Right lobe of liver (tissue), 6 donors: ENCODE data around the gene KIAA2012. TPM values are rescaled to one million over a fixed set of nuclear protein-coding genes. Genes with fewer than 3 reads are reported as not detected.

ENCODE experiments used
- ATAC-seq, 4 donors: fragments of 200-7000 bp; cut with Tn5 transposase; one replicate each; pipeline ENCODE4 v1.9.1; 2020; ENCODE audit warnings: mild to moderate bottlenecking in 4 of 4, moderate library complexity in 4 of 4
- DNase-seq, 3 donors: peaks; one replicate each; pipeline ENCODE4 v3.0.0-alpha.2; 2020
- H3K27ac ChIP-seq, 3 donors: fragments of 200-600 bp; one replicate each; pipeline ENCODE4 v1.8.0; 2022
- H3K27me3 ChIP-seq, 2 donors: fragments of 200-600 bp; one replicate each; pipeline ENCODE4 v1.8.0; 2022
- H3K36me3 ChIP-seq, 4 donors: fragments of 200-600 bp; sonication (generic) in 1 of 4; one replicate each; pipeline versions ENCODE4 v1.5.1 to v1.8.0; 2017 to 2022; ENCODE audit warnings: control low read depth in 1 of 4
- H3K4me1 ChIP-seq, 4 donors: fragments of 200-600 bp; sonication (generic) in 1 of 4; one replicate each; pipeline versions ENCODE4 v1.5.1 to v1.8.0; 2017 to 2022; ENCODE audit warnings: control low read depth in 1 of 4
- H3K4me3 ChIP-seq, 3 donors: fragments of 200-600 bp; one replicate each; pipeline ENCODE4 v1.8.0; 2022
- H3K9me3 ChIP-seq, 4 donors: fragments of 200-600 bp; sonication (generic) in 1 of 4; one replicate each; pipeline versions ENCODE4 v1.5.1 to v1.8.0; 2017 to 2022; ENCODE audit warnings: control low read depth in 1 of 4
- POLR2A ChIP-seq: fragments of 450-650 bp; IDR thresholded peaks from one replicate; pipeline ENCODE4 v1.6.1; 2017; ENCODE audit warnings: antibody characterized with exemption, mild to moderate bottlenecking
- WGBS: methylation state at CpG from one replicate; pipeline ENCODE4 v1.1.6; 2018; ENCODE audit warnings: low coverage, low lambda C conversion rate; ENCODE audit not compliant: insufficient coverage; ENCODE audit errors: missing lambda C conversion rate; 5-methylcytosine and 5-hydroxymethylcytosine counted together
- intact Hi-C, 2 donors: fragments of 100-400 bp; cut with DNase I; formaldehyde crosslinking; loops; one replicate each; pipeline versions ENCODE4 v1.11.2 to v1.14.1; 2022
- total RNA-seq, 6 experiments: library from RNA; depleted of rRNA in 2 of 6; stranded (reverse); fragments of >200 nt in 2 of 6; fragmentation: NEBNext Ultra II Directional in 3 of 6; extraction: Animal tissue kit (Norgen Biotek cat#: 25700) in 3 of 6; gene quantifications; one replicate each; pipeline versions ENCODE4 v1.1.0 to v1.2.4, GENCODE V29; 2016 to 2023
- TF ChIP-seq, protein P1 (sequence below), 4 donors: fragments of 200-600 bp in 3 of 4; fragments of 450-650 bp in 1 of 4; IDR thresholded peaks; one replicate each; pipeline versions ENCODE4 v1.5.1 to v1.8.0; 2016 to 2022; ENCODE audit warnings: antibody characterized with exemption in 4 of 4, mild to moderate bottlenecking in 2 of 4
- donor health status: DM: no; HTN: yes; CAD: no.
- donor health status: DM: no; HTN: no; CAD: no.
- donor health status: DM: no; HTN: no; CAD: no.
- donor health status: DM: no; HTN: yes; CAD: no.
- donor health status: DM: no; HTN: yes; CAD: no.

Gene KIAA2012
- total RNA-seq, 6 experiments from 2014 or later: 0.11 to 0.56 (median 0.43) TPM

DNA sequence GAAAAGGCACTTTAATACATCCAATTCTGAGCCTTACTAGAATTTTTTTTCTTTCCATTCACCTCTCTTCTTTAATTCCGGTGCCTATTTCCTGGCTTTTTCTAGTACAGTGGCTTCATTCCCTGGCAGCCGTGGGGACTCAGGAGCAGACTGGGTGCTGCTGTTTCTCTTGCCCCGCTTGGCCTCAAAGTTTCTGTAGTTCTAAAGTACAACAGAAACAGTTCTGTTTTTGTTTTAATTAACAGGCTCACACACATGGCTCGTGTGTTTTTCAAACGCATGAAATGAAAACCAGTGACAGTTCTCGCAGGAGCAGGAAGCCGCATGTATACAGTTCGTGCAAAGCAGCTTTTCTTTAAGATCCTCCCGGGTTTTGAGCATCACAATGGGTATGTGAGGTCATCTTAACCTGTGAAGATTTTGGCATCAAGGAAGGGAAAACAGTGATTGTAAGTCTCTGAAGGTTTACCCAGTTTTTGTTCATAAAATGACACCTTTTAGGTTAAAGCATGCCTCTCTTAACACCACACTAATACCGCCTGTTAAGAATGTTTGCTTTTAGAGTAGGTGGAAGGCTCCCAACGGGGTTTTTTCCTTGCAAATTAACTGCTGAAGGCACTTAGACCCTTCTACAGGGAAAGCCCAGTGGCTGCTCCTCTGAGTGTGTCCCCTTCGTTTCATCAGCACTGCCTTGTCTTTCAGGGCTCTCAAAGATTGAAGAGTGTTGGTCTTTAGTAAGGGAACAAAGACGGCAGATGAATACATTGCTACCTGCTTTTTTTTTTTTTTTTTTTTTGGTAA is 33.6 kb upstream of the KIAA2012 start:
- Histone ChIP-seq H3K4me1 (peaks cover 0 to 10% (median 0%) of the 10 kb centered on the region in 4 donors), H3K9me3 (no peaks in the 10 kb centered on the region), H3K36me3 (no peaks in the 10 kb centered on the region), H3K4me3 (no peak overlapping the region), H3K27me3 (peaks cover 0 to 15% of the 10 kb centered on the region in 2 donors), H3K27ac (no peak overlapping the region)
- no peak for ATAC-seq
- WGBS: 47% methylated on average over 11 of the region's 13 CpGs
- intact Hi-C loops: no loop called here
- TF ChIP-seq, protein P1, sequence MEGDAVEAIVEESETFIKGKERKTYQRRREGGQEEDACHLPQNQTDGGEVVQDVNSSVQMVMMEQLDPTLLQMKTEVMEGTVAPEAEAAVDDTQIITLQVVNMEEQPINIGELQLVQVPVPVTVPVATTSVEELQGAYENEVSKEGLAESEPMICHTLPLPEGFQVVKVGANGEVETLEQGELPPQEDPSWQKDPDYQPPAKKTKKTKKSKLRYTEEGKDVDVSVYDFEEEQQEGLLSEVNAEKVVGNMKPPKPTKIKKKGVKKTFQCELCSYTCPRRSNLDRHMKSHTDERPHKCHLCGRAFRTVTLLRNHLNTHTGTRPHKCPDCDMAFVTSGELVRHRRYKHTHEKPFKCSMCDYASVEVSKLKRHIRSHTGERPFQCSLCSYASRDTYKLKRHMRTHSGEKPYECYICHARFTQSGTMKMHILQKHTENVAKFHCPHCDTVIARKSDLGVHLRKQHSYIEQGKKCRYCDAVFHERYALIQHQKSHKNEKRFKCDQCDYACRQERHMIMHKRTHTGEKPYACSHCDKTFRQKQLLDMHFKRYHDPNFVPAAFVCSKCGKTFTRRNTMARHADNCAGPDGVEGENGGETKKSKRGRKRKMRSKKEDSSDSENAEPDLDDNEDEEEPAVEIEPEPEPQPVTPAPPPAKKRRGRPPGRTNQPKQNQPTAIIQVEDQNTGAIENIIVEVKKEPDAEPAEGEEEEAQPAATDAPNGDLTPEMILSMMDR (IDR thresholded peaks at IDR 0.05): no peak
- no peak for TF ChIP-seq POLR2A
- no peak for DNase-seq

DNA sequence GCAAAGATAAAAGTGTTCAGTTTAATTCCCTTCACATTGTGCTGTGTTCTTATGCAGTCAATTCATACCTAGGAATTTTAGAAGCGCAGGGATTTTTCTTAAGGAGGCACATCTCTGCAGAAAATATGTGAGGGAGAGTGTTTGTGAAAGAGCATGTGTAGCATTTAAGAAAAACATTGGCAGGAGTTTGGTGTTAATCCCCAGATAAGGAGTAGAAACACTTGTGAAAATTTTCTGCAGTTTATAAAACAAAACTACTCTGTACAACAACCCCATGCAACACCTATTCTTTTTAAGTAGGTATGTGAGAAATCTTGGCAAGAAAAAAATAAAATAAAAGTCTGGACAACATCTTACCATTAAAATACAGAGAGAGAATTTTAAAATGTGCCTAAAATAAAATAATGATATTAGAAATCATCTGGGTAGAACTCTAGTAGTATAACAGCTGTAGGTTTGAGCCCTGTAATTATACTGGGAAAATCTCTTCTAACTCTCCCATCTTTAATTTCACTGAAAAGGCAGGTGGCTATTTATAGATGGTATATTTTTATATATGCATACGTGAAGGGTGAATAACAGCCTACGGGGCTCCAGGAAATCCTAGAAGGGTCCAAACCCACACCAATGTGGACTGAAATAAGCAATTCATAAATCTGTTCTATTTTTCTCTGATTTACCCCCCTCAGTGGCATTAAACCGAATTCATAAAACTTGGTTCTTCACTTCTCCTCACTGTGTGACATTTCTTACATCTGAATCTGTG is 32.8 kb upstream of the KIAA2012 start:
- TF ChIP-seq, protein P1 (IDR thresholded peaks at IDR 0.05): no peak
- Histone ChIP-seq H3K27me3 (peaks cover 0 to 7% of the 10 kb centered on the region in 2 donors), H3K27ac (no peak overlapping the region), H3K36me3 (no peaks in the 10 kb centered on the region), H3K4me3 (no peak overlapping the region), H3K9me3 (no peaks in the 10 kb centered on the region), H3K4me1 (peaks cover 0 to 2% (median 0%) of the 10 kb centered on the region in 4 donors)
- ATAC-seq (no peak), DNase-seq (no peak)
- intact Hi-C loops: no loop called here
- 70% methylated on average over 4 of the region's 4 CpGs for WGBS

DNA sequence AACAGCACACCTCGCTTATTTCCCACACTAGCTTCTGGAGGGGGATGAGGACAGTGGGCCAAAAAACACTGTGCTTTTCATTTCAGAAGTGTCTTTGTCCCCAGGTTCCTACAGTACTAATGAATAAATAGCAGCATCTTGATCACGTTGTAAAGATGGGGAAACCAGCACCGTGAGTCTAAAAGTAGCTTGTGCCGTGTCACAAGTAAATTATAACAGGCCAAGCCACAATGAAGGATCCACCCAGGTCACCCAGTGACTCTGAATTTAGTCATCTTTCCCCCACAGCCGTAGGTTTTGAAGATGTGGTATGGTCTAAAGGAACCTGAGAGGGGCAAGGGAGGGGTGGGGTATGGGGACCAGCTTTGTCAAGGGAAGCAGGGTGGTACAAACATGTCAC is 30.6 kb upstream of the KIAA2012 start:
- Histone ChIP-seq H3K4me3 (no peak overlapping the region), H3K4me1 (no peaks in the 10 kb centered on the region), H3K36me3 (no peaks in the 10 kb centered on the region), H3K27me3 (no peaks in the 10 kb centered on the region), H3K27ac (no peak overlapping the region), H3K9me3 (no peaks in the 10 kb centered on the region)
- WGBS: 73% methylated on average over 5 of the region's 5 CpGs
- TF ChIP-seq, protein P1 (IDR thresholded peaks at IDR 0.05): no peak
- TF ChIP-seq POLR2A: no peak
- ATAC-seq (no peak), DNase-seq (no peak)
- intact Hi-C loops: no loop called here

DNA sequence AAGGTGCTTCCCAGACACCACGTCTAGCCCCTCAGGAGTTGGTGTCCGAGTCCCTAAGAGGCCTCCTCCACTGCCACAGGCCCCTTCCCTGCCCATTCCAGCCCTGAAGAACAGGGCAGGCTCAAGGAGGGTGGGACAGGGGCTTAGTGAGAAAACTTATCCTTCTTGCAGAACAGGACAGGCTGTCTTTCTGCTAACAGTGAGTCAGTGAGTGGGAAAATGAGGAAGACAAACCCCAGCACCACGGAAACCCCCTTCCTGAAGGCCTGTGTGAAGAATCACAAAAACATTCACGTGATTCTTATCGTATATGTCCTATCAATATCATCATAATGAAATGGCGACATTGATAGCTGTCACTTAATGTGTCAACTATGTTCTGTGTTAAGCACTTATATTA is 29.6 kb upstream of the KIAA2012 start:
- intact Hi-C loops: no loop called here
- no peak for DNase-seq
- TF ChIP-seq, protein P1 (IDR thresholded peaks at IDR 0.05): no peak
- TF ChIP-seq POLR2A: no peak
- Histone ChIP-seq H3K9me3 (no peaks in the 10 kb centered on the region), H3K36me3 (no peaks in the 10 kb centered on the region), H3K27me3 (no peaks in the 10 kb centered on the region), H3K4me3 (no peak overlapping the region), H3K4me1 (no peaks in the 10 kb centered on the region), H3K27ac (no peak overlapping the region)
- 54% methylated on average over 5 of the region's 6 CpGs for WGBS
- no peak for ATAC-seq
